Mucosa of descending colon (tissue), 3 donors: ENCODE results near the gene PTPN2. TPM values are rescaled to one million over a fixed set of nuclear protein-coding genes. Genes with fewer than 3 reads are reported as not detected.
A peak's percentile ranks its signal among the peaks of the same experiment; 100 is the strongest.

Experiments used
- ATAC-seq: fragments of 200-7000 bp; cut with Tn5 transposase; one replicate; pipeline ENCODE4 v1.9.1; 2020; ENCODE audit warnings: mild to moderate bottlenecking, moderate library complexity
- DNase-seq, 3 donors: peaks; one replicate each; pipeline ENCODE4 v3.0.0-alpha.2; 2020
- H3K36me3 ChIP-seq: fragments of 200-600 bp; one replicate; pipeline ENCODE4 v1.8.0; 2021; ENCODE audit warnings: low read depth, mild to moderate bottlenecking
- H3K4me1 ChIP-seq: fragments of 200-600 bp; one replicate; pipeline ENCODE4 v1.8.0; 2021; ENCODE audit warnings: low read depth, mild to moderate bottlenecking
- H3K4me3 ChIP-seq: fragments of 200-600 bp; one replicate; pipeline ENCODE4 v1.8.0; 2021; ENCODE audit warnings: mild to moderate bottlenecking
- H3K9me3 ChIP-seq: fragments of 200-600 bp; one replicate; pipeline ENCODE4 v1.8.0; 2021; ENCODE audit warnings: mild to moderate bottlenecking
- intact Hi-C, 2 donors: fragments of 100-400 bp; cut with DNase I in 1 of 2; cut with micrococcal nuclease in 1 of 2; formaldehyde crosslinking; loops; one replicate each; pipeline versions ENCODE4 v1.11.0 to v1.11.1; 2022; cut with DNase I, micrococcal nuclease
- total RNA-seq, 3 donors: library from RNA; stranded (reverse); fragmentation: NEBNext Ultra II Directional in 2 of 3; extraction: Animal tissue kit (Norgen Biotek cat#: 25700) in 2 of 3; gene quantifications; one replicate each; pipeline versions ENCODE4 v1.2.1 to v1.2.4, GENCODE V29; 2021 to 2023
- TF ChIP-seq, protein P1 (sequence below): fragments of 200-600 bp; IDR thresholded peaks from one replicate; pipeline ENCODE4 v1.8.0; 2022; ENCODE audit warnings: antibody characterized with exemption, mild to moderate bottlenecking
- donor health status: DM: no; HTN: no; CAD: no; lungs with moderate emphysema.
- donor health status: DM: no; HTN: no; CAD: no.
- donor health status: DM: no; HTN: yes; CAD: no.

The PTPN2 gene
- total RNA-seq, 3 donors from 2014 or later: 28.9 to 42.0 (median 38.4) TPM

DNA sequence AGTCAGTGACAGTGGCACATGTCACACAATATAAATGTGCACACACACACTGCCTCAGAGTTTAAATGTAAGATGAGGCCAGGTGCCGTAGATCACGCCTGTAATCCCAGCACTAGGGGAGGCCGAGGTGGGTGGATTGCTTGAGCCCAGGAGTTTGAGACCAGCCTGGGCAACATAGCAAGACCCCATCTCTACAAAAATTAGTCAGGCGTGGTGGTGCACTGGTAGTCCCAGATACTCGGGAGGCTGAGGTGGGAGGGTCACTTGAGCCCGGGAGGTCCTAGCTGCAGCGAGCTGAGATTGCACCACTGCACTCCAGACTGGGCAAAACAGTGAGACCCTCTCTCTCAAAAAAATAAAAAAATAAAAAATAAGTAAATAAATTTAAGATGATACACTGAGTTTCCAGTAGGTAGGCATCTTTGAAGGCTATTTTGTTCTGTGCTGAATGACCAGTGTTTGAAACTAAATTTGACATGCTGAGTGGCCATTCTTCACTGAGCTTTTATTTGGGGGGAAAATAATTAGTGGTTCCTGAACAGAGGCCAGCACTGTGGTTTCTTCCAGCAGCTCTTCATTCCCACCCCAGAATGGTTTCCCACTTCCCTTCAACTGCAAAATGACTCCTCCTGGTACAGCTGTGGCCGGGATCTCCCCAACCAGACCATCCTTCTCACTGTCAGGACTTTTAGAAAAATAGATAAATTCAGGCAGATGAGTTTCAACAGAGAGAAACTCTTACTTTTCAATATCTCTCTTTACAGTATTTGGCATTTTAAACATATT, 136.3 kb downstream of the PTPN2 start:
- no peak overlapping the region for H3K4me3 ChIP-seq
- H3K4me1 ChIP-seq: no peaks in the 10 kb centered on the region
- no peaks in the 10 kb centered on the region for H3K9me3 ChIP-seq
- no peaks in the 10 kb centered on the region for H3K36me3 ChIP-seq
- TF ChIP-seq, protein P1, sequence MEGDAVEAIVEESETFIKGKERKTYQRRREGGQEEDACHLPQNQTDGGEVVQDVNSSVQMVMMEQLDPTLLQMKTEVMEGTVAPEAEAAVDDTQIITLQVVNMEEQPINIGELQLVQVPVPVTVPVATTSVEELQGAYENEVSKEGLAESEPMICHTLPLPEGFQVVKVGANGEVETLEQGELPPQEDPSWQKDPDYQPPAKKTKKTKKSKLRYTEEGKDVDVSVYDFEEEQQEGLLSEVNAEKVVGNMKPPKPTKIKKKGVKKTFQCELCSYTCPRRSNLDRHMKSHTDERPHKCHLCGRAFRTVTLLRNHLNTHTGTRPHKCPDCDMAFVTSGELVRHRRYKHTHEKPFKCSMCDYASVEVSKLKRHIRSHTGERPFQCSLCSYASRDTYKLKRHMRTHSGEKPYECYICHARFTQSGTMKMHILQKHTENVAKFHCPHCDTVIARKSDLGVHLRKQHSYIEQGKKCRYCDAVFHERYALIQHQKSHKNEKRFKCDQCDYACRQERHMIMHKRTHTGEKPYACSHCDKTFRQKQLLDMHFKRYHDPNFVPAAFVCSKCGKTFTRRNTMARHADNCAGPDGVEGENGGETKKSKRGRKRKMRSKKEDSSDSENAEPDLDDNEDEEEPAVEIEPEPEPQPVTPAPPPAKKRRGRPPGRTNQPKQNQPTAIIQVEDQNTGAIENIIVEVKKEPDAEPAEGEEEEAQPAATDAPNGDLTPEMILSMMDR: no peak
- ATAC-seq (no peak), DNase-seq (no peak)
- intact Hi-C loops: no loop called here

DNA sequence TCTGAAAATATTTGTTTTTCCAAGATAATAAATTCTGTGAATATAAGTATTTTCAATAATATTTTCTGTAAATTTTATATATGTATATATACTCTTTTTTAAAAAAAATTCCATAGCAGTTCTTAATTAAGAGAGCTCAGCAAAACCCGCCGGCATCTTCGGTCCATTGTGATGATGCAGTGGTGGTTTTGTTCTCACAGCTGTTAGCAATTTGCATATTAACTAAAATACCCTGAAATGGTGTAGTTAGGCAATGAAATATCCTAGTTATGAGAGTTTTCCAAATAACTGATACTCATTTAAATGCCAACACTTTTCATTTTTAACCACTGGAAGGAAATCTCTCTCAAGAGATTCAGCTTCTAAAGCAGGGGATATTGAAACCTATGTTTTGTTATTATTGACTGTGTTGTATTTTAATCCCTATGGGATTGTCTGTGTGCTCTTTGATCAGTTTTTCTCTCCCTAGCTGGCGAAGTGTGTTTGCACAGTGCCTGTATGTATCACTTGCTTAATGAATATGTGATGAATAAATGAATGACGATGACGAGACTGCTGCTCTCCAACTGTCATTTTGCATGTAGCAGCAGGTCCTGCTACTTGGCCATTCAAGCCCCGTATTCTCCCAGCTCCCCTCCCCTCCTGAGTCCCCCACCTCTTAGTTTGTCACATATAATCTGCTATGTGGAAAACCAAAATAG, 138.8 kb downstream of the PTPN2 start:
- Histone ChIP-seq H3K4me1 (no peaks in the 10 kb centered on the region), H3K4me3 (no peak overlapping the region), H3K9me3 (no peaks in the 10 kb centered on the region), H3K36me3 (no peaks in the 10 kb centered on the region)
- no peak for ATAC-seq
- TF ChIP-seq, protein P1: no peak
- intact Hi-C loops: no loop called here
- no peak for DNase-seq

DNA sequence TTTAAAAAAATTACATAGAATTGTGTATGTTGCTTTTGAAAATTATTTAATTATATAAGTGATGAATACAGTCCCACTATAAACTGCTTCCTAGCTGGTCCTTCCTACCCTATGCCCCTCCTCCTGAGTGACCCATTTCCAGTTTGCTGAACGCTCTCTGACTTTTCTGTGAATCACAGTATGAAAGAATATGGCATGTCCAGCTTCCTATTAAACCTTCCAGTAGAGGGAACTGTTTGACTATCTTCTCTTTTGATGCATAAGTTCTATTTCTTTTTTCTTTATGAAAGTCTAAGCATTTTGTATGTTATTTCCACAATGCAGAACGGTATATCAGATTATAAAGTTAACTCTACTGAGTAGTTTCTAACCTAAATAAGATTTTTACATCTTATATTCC, 139.9 kb downstream of the PTPN2 start:
- Histone ChIP-seq H3K4me3 (no peak overlapping the region), H3K4me1 (no peaks in the 10 kb centered on the region), H3K9me3 (no peaks in the 10 kb centered on the region), H3K36me3 (no peaks in the 10 kb centered on the region)
- ATAC-seq (peak; percentile 41), DNase-seq (no peak)
- TF ChIP-seq, protein P1: no peak
- intact Hi-C loops: no loop called here

DNA sequence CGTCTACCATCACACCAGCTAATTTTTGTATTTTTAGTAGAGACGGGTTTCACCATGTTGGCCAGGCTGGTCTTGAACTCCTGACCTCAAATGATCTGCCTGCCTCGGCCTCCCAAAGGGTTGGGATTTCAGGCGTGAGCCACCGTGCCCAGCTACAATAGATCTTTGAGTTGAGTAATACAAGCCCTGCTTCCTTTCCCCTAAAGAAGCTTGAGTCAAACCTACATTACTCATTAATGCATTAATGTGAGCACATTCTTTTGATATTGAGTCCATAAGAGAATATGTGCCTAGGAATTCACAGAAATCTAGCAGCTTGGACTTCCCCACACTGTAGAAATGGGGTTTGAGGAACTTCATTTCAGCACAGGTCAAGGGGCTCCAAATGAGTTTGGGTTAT, 141.6 kb downstream of the PTPN2 start:
- no peak overlapping the region for H3K4me3 ChIP-seq
- H3K36me3 ChIP-seq: no peaks in the 10 kb centered on the region
- no peaks in the 10 kb centered on the region for H3K9me3 ChIP-seq
- TF ChIP-seq, protein P1: no peak
- no peaks in the 10 kb centered on the region for H3K4me1 ChIP-seq
- intact Hi-C loops: no loop called here
- DNase-seq (no peak), ATAC-seq (no peak)

Other genes with a start within 250 kb of the PTPN2 start
- 10 to 100 TPM in 1 of 3 donors, 1 to 10 TPM in 2; 4.7 to 32.8 (median 5.1) TPM for gene SPIRE1, start 226.1 kb downstream of the PTPN2 start, total RNA-seq
- 10 to 100 TPM in 1 of 3 donors, 1 to 10 TPM in 2; 6.4 to 10.1 (median 8.5) TPM for gene CEP76, start 181.5 kb downstream of the PTPN2 start, total RNA-seq
- 10 to 100 TPM; 68.7 to 73.8 (median 69.3) TPM for gene PSMG2, start 181.2 kb downstream of the PTPN2 start, total RNA-seq
- 10 to 100 TPM; 33.7 to 36.7 (median 34.3) TPM for gene SEH1L, start 63.8 kb upstream of the PTPN2 start, total RNA-seq
- 10 to 100 TPM; 22.6 to 33.6 (median 27.7) TPM for gene CEP192, start 107.1 kb upstream of the PTPN2 start, total RNA-seq